DND-41 (cell line): Measurements from ENCODE around the gene ELL2.
"Not testable (repeated sequence)": the region's sequence is repeated elsewhere in the genome, so short reads cannot be mapped to it uniquely, and the experiment has no call there.

Source experiments
- ATAC-seq: fragments of 200-7000 bp; cut with Tn5 transposase; 3 replicates; pipeline ENCODE4 v1.9.1; 2021; ENCODE audit warnings: low read depth; ENCODE audit not compliant: insufficient read depth
- DNase-seq: peaks from one replicate; pipeline ENCODE4 v3.0.0-alpha.2; 2020
- H2AFZ ChIP-seq: 2 replicates; pipeline ENCODE4 v1.6.0; 2012; ENCODE audit warnings: low read depth, low read length
- H3K27ac ChIP-seq: 2 replicates; pipeline ENCODE4 v1.5.1; 2012; ENCODE audit warnings: low read length, inconsistent platforms
- H3K27me3 ChIP-seq: fragments of 200-600 bp; sonication (generic); 2 replicates; pipeline ENCODE4 v1.6.0; 2012; ENCODE audit warnings: low read length, mild to moderate bottlenecking, inconsistent platforms; ENCODE audit not compliant: insufficient read depth, poor library complexity
- H3K36me3 ChIP-seq: 2 replicates; pipeline ENCODE4 v1.5.1; 2012; ENCODE audit warnings: low read length, inconsistent platforms; ENCODE audit not compliant: insufficient read depth
- H3K4me1 ChIP-seq: 2 replicates; pipeline ENCODE4 v1.5.1; 2012; ENCODE audit warnings: mild to moderate bottlenecking, low read length; ENCODE audit not compliant: insufficient read depth
- H3K4me2 ChIP-seq: 2 replicates; pipeline ENCODE4 v1.6.0; 2012; ENCODE audit warnings: mild to moderate bottlenecking, moderate library complexity, low read length, inconsistent platforms; ENCODE audit not compliant: insufficient read depth
- H3K4me3 ChIP-seq, 2 experiments: fragments of 200-600 bp in 1 of 2; shearing (Covaris generic) in 1 of 2; 2 replicates each; pipeline ENCODE4 v1.5.1; 2012 to 2016; ENCODE audit warnings: inconsistent platforms in 2 of 2, low read length in 2 of 2, mild to moderate bottlenecking in 2 of 2, low read depth in 1 of 2, moderate library complexity in 1 of 2
- H3K79me2 ChIP-seq: 2 replicates; pipeline ENCODE4 v1.6.0; 2012; ENCODE audit warnings: low read length, inconsistent platforms; ENCODE audit not compliant: insufficient read depth
- H3K9ac ChIP-seq: 2 replicates; pipeline ENCODE4 v1.6.0; 2012; ENCODE audit warnings: low read depth, mild to moderate bottlenecking, inconsistent platforms, low read length, moderate library complexity
- H3K9me3 ChIP-seq: 2 replicates; pipeline ENCODE4 v1.5.1; 2012; ENCODE audit warnings: low read length, moderate library complexity, mild to moderate bottlenecking, inconsistent platforms; ENCODE audit not compliant: insufficient read depth, severe bottlenecking
- H4K20me1 ChIP-seq: 2 replicates; pipeline ENCODE4 v1.6.0; 2012; ENCODE audit warnings: low read length; ENCODE audit not compliant: insufficient read depth
- CTCF ChIP-seq: IDR thresholded peaks from 2 replicates; pipeline ENCODE4 v1.5.1; 2012; ENCODE audit warnings: borderline replicate concordance, low read length, moderate library complexity, mild to moderate bottlenecking; ENCODE audit not compliant: poor library complexity, severe bottlenecking; ENCODE audit errors: extremely low read depth
- EZH2 ChIP-seq: IDR thresholded peaks from 3 replicates; pipeline ENCODE4 v1.6.1; 2012; ENCODE audit warnings: borderline replicate concordance, low read depth, mild to moderate bottlenecking, moderate library complexity, low read length, inconsistent platforms; ENCODE audit not compliant: severe bottlenecking

Gene ELL2

GRCh38 chr5:95930141-95930930, 31.3 kb downstream of the ELL2 start:
- H3K4me1 ChIP-seq = peaks cover 66% of the 10 kb centered on the region
- H4K20me1 ChIP-seq = no peaks in the 10 kb centered on the region
- TF ChIP-seq EZH2 = no peak
- TF ChIP-seq CTCF = no peak

GRCh38 chr5:95928724-95929253, 32.9 kb downstream of the ELL2 start:
- no peaks in the 10 kb centered on the region for H3K9me3 ChIP-seq
- H2AFZ ChIP-seq = peak overlapping the region; percentile 65
- H4K20me1 ChIP-seq = no peaks in the 10 kb centered on the region
- DNase-seq (peak; percentile 29), ATAC-seq (no peak)
- no peaks in the 10 kb centered on the region for H3K36me3 ChIP-seq
- peak overlapping the region; percentile 95 for H3K27ac ChIP-seq
- peak overlapping the region; percentile 39 for H3K4me2 ChIP-seq
- no peaks in the 10 kb centered on the region for H3K27me3 ChIP-seq
- peaks cover 75% of the 10 kb centered on the region for H3K4me1 ChIP-seq
- H3K79me2 ChIP-seq = no peaks in the 10 kb centered on the region
- TF ChIP-seq CTCF (no peak), EZH2 (no peak)
- H3K9ac ChIP-seq = peak overlapping the region; percentile 39
- peak overlapping the region in 1 of 2 experiments; percentile 12; a peak in 1 of 4 replicates for H3K4me3 ChIP-seq

More at GRCh38 chr5:95930141-95930930, 31.3 kb downstream of the ELL2 start:
- no peaks in the 10 kb centered on the region for H3K27me3 ChIP-seq
- H3K36me3 ChIP-seq = no peaks in the 10 kb centered on the region
- peak; percentile 53 for DNase-seq
- no peaks in the 10 kb centered on the region for H3K79me2 ChIP-seq
- ATAC-seq = peak; percentile 41; the same call in 2 of the 3 replicates
- H3K4me2 ChIP-seq = peak overlapping the region; percentile 44
- no peaks in the 10 kb centered on the region for H3K9me3 ChIP-seq
- H2AFZ ChIP-seq = peak overlapping the region; percentile 50
- H3K27ac ChIP-seq = peak overlapping the region; percentile 95
- H3K9ac ChIP-seq = peak overlapping the region; percentile 39
- 0 out of 4 replicates have a peak overlapping the region, but pooled peaks of 1 of the 2 experiments have one; percentile 11 for H3K4me3 ChIP-seq

GRCh38 chr5:95927927-95928723, 33.5 kb downstream of the ELL2 start:
- Histone ChIP-seq H4K20me1 (no peaks in the 10 kb centered on the region), H3K4me2 (peak overlapping the region; percentile 39), H3K4me3 (peak overlapping the region in 1 of 2 experiments; percentile 12; a peak in 2 of 4 replicates), H2AFZ (peak overlapping the region; percentile 65), H3K9me3 (no peaks in the 10 kb centered on the region), H3K27ac (peak overlapping the region; percentile 95), H3K9ac (peak overlapping the region; percentile 39), H3K27me3 (no peaks in the 10 kb centered on the region), H3K4me1 (peaks cover 82% of the 10 kb centered on the region), H3K79me2 (no peaks in the 10 kb centered on the region), H3K36me3 (no peaks in the 10 kb centered on the region)
- peak; percentile 27 for DNase-seq
- ATAC-seq = peak; percentile 68
- TF ChIP-seq EZH2 (no peak), CTCF (no peak)

GRCh38 chr5:95927300-95927699, 34.4 kb downstream of the ELL2 start:
- not testable (repeated sequence) for H3K9me3 ChIP-seq, H3K36me3 ChIP-seq, H2AFZ ChIP-seq, H3K4me2 ChIP-seq, H4K20me1 ChIP-seq, ATAC-seq, H3K9ac ChIP-seq, DNase-seq, H3K79me2 ChIP-seq, H3K4me3 ChIP-seq, H3K27me3 ChIP-seq
- Histone ChIP-seq H3K27ac (peak overlapping the region; percentile 80), H3K4me1 (peaks cover 82% of the 10 kb centered on the region)
